WERI-Rb-1 (cell line): ENCODE results near the gene IL36RN.

Source experiments
- DNase-seq: peaks from one replicate; pipeline ENCODE4 v3.0.0-alpha.2; 2020
- H3K27ac ChIP-seq: fragments of 250-450 bp; sonication (Bioruptor Pico); 2 replicates; pipeline ENCODE4 v1.5.1; 2020; ENCODE audit warnings: mild to moderate bottlenecking, moderate library complexity
- H3K27me3 ChIP-seq: fragments of 250-450 bp; sonication (Bioruptor Pico); 2 replicates; pipeline ENCODE4 v1.5.1; 2021; ENCODE audit warnings: mild to moderate bottlenecking, low read depth, moderate library complexity; ENCODE audit not compliant: insufficient read depth, severe bottlenecking
- H3K36me3 ChIP-seq: fragments of 250-450 bp; sonication (Bioruptor Pico); 2 replicates; pipeline ENCODE4 v1.5.1; 2020; ENCODE audit warnings: mild to moderate bottlenecking, moderate library complexity
- H3K4me3 ChIP-seq: 2 replicates; pipeline ENCODE4 v1.5.1; 2011; ENCODE audit warnings: low read depth, mild to moderate bottlenecking, control low read depth, low read length
- H3K9me3 ChIP-seq: fragments of 250-450 bp; sonication (Bioruptor Pico); 2 replicates; pipeline ENCODE4 v1.5.1; 2021; ENCODE audit warnings: mild to moderate bottlenecking, moderate library complexity; ENCODE audit not compliant: severe bottlenecking
- TF ChIP-seq, protein P1 (sequence below): IDR thresholded peaks from 2 replicates; pipeline ENCODE4 v1.5.1; 2011; ENCODE audit warnings: low read depth, mild to moderate bottlenecking, control low read depth, inconsistent platforms, low read length

IL36RN gene

DNA sequence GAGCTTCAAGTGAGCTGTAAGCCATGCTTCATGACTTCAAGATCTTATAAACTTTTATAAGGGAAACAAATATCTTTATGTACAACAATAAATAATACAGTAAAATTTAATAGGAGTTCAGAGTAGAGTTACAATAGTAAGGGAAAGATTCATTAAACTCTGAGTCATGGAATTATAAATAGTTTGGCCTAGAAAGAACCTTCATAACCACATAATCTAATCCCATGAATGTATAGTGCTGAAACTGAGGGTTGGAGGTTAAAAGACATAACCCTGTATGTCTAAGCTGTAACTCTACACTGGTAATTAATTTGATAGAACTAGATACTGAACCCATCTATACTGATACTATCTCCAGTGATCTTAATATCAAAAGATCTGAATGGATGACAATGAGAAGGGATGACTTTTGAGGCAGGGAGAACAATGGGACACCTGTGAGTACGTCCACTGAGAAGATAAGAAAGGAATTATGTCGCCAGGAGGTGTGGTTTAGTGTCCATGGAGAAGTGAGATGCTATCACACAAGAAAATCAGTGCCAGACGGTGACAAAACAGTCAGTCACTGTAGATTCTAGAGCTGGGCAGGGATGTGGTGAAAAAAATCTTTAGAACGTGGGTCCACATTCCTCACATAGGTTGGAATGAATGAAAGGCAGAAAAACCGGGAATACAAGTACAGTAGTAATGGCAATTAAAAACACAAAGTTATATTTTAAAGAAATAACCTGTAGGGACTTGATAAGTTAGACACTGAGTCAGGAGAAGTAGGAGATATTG lies 9.9 kb downstream of the IL36RN start:
- TF ChIP-seq, protein P1, sequence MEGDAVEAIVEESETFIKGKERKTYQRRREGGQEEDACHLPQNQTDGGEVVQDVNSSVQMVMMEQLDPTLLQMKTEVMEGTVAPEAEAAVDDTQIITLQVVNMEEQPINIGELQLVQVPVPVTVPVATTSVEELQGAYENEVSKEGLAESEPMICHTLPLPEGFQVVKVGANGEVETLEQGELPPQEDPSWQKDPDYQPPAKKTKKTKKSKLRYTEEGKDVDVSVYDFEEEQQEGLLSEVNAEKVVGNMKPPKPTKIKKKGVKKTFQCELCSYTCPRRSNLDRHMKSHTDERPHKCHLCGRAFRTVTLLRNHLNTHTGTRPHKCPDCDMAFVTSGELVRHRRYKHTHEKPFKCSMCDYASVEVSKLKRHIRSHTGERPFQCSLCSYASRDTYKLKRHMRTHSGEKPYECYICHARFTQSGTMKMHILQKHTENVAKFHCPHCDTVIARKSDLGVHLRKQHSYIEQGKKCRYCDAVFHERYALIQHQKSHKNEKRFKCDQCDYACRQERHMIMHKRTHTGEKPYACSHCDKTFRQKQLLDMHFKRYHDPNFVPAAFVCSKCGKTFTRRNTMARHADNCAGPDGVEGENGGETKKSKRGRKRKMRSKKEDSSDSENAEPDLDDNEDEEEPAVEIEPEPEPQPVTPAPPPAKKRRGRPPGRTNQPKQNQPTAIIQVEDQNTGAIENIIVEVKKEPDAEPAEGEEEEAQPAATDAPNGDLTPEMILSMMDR: no peak
- Histone ChIP-seq H3K27ac (no peak overlapping the region), H3K36me3 (no peaks in the 10 kb centered on the region), H3K27me3 (no peaks in the 10 kb centered on the region), H3K4me3 (no peak overlapping the region), H3K9me3 (no peaks in the 10 kb centered on the region)
- DNase-seq: no peak

DNA sequence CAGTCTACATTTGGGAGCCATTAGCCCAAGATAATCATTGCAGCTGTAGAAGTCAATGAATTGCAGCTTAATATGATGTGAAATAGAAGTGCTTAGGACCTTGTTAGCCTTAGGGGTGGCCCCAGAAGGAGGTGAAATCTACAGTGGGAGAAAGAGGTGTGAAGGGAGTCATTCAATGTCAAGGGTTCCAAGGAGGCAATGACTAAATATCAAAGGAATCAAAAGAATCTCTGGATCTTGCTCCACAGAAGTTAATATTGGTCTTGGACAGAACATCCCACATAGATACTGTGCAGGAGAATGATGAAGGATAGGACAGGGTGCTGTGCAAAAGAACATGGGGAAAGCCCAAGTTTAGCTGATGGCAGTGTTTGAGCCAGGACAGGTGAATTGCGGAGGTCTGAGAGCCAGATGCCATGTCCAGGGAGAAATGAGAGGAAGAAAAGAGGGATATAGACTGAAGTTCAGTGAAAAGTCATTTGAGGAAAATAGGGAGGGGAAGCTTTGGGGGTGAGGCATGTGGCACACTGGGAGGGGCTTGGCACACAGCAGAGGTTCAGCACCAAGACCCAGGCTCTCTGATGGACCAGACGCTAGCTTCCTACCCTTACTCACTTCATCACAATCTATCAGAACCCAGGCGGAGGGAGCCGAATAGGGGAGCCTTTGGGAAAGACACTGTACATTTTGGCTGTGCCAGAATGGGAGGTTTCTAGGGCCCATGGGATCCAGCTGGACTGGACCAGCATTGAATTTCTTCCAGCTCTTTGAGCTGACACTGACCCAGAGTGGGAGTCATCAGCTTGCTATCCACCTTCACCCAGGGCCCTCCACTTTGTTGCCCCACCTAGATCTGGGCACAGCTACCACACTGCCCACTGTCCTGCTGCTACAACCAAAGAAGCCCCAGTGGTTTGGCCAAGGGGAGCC lies 10.9 kb downstream of the IL36RN start:
- Histone ChIP-seq H3K36me3 (no peaks in the 10 kb centered on the region), H3K4me3 (no peak overlapping the region), H3K27me3 (no peaks in the 10 kb centered on the region), H3K27ac (no peak overlapping the region), H3K9me3 (no peaks in the 10 kb centered on the region)
- no peak for DNase-seq
- TF ChIP-seq, protein P1: no peak

DNA sequence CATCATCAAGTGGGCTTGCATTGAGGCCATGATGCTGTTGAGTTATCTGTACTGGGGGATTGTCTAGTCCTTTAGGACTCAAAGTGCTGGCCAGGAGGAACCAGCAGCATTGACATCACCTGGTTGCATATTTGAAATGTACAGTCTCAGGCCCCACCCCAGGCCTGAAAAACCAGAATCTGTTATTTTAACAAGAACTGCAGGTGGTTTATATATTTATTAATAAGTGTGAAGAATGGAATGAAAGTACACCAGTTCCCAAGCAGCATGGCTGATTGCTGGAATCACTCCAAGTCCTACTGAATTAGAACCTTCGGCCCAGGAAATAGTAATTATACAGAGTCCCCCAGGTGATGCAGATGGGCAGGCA lies 11.6 kb downstream of the IL36RN start:
- H3K27me3 ChIP-seq: no peaks in the 10 kb centered on the region
- H3K27ac ChIP-seq: no peak overlapping the region
- no peak overlapping the region for H3K4me3 ChIP-seq
- H3K36me3 ChIP-seq: no peaks in the 10 kb centered on the region
- no peaks in the 10 kb centered on the region for H3K9me3 ChIP-seq
- DNase-seq: no peak
- TF ChIP-seq, protein P1: no peak

DNA sequence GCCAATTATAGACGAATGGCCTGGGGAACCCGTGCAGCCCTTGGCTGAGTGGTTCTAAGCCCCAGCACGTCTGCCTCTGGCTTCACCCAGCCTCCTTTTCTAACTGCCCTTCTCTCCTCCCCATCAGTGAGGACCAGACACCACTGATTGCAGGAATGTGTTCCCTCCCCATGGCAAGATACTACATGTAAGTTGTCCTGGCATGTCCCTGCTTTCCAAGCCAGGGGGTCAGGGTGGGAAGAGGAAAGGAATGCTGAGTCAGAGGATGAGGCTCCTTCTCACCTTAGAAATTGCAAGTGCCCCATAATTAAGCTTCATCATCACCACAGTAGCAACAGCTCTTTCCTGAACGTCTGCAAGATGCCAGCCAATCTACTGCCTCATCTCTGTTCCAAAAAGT lies 13.6 kb downstream of the IL36RN start:
- TF ChIP-seq, protein P1: no peak
- DNase-seq: no peak
- Histone ChIP-seq H3K27me3 (no peaks in the 10 kb centered on the region), H3K36me3 (no peaks in the 10 kb centered on the region), H3K4me3 (no peak overlapping the region), H3K9me3 (no peaks in the 10 kb centered on the region), H3K27ac (no peak overlapping the region)

DNA sequence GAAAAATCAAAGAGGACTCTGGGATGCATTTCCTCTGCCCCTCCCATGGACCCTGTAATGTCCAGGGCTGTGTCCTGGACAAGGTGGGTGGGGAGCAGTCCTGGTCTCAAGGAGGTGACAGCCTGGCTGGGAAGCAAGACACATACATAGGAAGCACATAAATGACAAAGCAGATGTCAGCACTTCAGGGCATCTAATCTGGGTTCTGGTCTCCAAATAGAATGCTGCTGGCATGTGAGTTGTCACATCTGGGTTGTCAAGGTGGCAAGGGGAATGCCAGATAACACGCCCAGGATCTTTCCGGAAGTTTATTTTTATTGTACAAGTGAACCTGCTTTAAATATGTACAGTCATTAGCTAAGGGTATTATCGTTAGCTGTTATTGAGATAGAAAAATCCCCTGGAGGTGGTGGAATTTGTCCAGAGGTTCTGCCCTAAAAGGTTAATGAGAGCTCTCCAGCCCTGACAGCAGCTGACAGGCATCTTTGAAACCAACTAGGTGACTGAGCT lies 14.4 kb downstream of the IL36RN start:
- H3K36me3 ChIP-seq: no peaks in the 10 kb centered on the region
- H3K4me3 ChIP-seq: no peak overlapping the region
- H3K27me3 ChIP-seq: no peaks in the 10 kb centered on the region
- H3K27ac ChIP-seq: no peak overlapping the region
- DNase-seq: no peak
- TF ChIP-seq, protein P1: no peak
- no peaks in the 10 kb centered on the region for H3K9me3 ChIP-seq
